GM18499 (cell line): Measurements from ENCODE around the gene CDYL.
"Not testable (repeated sequence)": the region's sequence is repeated elsewhere in the genome, so short reads cannot be mapped to it uniquely, and the experiment has no call there.

Source experiments
- ATAC-seq: cut with Tn5 transposase; IDR thresholded peaks from one replicate; pipeline ENCODE4 v1.9.1; 2021; ENCODE audit warnings: moderate number of reproducible peaks; ENCODE audit not compliant: insufficient read depth, unreplicated experiment

The CDYL gene

DNA sequence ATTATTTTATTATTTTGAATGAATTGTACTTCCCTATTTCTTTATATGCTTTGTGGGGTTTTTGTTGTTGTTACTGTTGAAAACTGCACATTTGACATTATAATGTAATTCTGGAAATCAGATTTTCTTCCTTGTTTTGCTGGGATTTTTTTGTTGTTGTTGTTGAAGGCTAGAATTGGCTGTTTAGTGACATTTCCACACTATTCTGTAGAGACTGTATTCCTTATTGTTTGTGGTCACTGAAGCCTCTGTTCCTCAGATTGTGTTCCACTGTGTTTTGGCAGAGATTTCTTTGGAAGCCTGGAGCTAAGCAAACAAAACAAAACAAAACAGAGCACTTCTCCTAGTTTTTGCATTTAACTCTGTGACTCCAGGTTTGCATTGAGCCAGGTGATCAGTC is 52.9 kb downstream of the CDYL start:
- no peak for ATAC-seq

DNA sequence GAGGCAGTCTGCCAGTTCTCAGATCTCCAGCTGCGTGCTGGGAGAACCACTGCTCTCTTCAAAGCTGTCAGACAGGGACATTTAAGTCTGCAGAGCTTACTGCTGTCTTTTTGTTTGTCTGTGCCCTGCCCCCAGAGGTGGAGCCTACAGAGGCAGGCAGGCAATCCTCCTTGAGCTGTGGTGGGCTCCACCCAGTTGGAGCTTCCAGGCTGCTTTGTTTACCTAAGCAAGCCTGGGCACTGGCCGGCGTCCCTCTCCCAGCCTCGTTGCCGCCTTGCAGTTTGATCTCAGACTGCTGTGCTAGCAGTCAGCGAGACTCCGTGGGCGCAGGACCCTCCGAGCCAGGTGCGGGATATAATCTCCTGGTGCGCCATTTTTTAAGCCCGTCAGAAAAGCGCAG is 59.3 kb downstream of the CDYL start:
- ATAC-seq, result not testable (repeated sequence)

DNA sequence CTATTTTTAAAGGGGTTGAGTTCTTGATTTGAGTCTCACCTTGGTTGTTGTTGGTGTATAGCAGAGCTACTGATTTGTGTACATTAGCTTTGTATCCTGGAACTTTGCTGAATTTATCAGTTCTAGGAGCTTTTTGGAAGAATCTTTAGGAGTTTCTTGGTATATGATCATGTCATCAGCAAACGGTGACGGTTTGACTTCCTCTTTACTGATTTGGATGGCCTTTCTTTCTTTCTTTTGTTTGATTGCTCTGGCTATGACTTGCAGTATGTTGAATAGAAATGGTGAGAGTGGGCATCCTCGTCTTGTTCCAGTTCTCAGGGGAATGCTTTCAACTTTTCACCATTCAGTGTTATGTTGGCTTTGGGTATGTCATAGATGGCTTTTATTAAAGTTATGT is 64.0 kb downstream of the CDYL start:
- no peak for ATAC-seq

DNA sequence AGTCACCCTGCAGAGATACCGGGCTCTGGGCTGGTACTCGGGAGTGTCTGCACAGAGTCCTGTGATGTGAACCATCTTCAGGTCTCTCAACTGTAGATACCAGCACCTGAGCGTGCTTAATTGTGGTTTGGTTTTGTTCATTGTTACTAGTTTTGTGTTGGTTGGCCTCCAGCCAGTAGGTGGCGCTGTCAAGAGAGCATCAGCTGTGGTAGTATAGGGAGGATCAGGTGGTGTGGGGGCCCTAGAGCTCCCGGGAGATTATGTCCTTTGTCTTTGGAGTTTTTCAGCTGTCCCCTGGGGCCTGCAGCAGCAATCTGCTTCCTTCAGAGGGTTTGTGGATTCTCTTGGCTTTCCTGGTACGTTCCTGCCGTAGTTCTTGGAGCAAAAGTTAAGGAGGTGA is 67.9 kb downstream of the CDYL start:
- ATAC-seq, result no peak

DNA sequence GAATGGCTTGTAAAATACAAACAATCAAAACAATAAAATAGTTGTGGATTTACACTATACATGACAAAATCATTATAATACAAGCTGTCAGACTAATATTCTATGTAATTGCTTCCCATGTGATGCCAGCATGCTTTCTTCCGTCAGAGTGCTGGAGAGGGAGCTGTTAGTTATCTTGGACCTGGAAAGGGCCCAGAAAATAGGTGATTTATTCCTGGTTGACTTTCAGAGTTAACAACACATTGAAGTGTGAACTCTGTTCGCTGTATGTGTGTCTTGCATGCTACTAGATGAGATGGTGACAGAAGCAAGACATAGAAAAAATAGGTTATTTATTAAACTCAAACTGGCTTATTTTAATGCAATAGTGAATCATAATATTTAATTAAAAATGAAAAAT is 70.2 kb downstream of the CDYL start:
- ATAC-seq, result no peak

DNA sequence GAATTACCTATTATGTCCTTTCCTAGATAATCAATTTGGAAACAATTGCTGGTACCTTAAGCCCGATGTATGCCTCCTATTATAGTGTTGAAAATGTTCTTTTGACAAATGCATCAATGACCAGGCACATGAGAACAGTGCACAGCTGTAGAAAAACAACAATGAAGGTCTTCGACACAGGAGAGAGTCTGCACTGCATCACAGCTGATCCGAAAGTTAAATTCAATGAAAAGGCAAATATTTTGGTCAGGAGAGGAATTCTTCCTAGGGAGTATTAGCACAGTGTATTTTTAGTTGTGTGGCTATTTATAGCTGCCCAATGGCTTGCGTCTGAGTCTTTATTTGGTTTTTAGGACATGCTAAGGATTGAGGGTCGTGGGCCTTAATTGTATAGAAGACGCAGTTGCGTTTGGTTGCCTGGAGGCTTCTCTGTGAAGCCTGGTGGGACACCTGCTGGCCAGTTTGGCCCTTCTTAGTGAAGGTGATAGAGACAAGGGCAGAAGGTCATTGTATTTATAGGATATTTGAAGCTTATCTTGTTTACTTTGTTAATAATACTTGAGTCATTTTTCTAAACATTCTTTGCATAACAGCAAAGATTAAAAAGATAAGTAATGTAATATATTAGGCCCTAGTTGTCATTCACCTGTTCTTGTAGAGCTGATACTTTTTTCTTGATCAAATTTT is 72.3 kb downstream of the CDYL start:
- no peak for ATAC-seq

DNA sequence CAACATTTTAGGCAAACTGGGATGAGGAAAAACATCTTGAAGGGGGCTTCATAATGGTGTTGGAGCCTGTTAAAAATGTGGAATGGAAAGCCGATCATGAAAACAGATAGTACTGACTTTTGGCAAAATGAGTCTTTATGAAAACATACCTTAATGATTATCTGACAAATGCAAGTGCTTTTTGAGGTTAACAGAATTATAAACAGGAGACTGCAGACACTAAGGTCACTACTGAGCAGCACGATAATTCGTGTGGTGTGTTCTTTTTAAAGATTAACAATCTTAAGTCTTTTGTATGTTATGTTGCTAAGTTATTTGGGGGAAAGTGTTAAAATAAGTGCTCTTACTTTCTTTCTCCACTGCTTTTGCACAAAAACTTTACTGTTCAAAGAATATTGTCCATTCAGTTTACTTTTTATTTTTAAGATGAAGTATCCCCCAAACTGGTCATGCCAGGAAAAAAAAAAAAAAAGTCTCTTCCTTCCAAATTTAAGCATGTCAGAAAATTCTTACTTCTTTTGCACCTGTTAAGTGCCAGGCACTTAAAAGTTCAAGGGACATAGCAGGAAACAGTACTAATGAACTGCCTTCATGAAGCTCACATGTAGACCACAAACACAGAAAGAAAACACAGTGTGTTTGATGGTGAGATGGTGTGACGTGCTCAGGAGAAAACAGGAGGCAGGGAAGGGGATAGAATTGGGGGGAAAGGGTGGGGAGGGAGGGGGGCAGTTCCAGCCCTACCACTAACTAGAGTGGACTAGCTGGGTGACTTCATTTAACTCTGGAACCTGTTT is 73.2 kb downstream of the CDYL start:
- no peak for ATAC-seq

DNA sequence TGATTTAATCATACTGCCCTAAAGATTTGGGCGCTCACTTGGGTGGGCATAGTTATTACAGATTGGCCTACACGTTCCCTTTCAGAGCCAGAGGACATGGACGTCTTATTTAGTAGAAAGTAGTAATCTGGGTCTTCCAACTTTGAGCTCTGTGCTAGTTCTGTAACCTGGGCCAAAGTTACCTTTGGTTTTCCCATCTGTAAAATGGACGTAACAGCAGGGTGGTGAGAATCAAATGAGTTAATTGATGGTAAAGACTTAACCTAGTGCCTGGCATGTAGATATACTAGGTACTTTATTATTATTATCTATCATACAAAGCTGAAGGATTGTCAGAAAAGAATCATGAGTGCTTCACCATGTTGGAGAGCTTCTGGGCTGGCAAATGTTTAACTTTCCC is 74.8 kb downstream of the CDYL start:
- no peak for ATAC-seq

DNA sequence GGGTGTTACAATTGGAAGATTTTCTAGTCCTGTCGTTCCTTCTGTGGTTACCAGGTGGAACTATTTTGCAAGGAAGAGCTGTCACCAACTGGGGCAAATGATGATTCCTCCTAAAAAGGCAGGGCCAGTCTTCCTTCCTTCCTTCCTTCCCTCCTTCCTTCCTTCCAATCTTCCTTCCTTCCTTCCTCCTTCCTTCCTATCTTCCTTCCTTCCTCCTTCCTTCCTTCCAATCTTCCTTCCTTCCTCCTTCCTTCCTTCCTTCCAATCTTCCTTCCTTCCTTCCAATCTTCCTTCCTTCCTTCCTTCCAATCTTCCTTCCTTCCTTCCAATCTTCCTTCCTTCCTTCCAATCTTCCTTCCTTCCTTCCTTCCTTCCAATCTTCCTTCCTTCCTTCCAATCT is 76.0 kb downstream of the CDYL start:
- ATAC-seq, result not testable (repeated sequence)

DNA sequence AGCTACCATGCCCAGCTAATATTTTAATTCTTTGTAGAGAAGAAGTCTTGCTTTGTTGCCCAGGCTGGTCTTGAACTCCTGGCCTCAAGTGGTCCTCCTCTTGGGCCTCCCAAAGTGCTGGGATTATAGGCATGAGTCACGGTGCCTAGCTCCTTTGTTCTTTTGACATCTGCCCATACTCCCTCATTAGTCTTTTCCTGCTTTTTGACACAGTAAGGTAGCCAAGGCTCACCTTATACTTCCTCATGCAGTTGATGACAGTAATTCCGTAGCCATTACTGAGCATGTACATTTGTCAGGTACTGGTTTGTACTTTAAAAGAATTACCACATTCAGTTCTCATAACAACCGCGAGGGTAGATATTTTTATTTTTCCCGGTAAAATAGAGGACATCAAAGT is 76.7 kb downstream of the CDYL start:
- no peak for ATAC-seq

DNA sequence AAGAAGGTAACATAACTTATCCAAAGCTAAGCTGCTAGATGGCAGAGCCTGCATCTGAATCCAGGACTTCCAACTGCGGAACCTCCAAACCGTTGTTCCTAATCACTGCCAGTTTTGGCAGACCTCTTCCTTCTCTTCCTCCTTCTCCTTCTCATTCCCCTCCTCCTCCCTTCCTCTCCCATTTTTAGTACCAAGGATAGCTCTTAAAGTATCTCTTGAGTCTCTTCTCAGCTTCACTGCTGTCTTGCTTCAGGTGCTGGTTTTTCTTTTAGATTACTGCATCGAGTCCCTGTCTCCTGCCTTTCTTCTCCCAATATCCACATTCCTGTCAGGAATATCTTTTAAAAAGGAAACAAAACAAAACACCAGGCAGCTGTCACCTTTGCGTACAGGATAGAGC is 77.1 kb downstream of the CDYL start:
- no peak for ATAC-seq

DNA sequence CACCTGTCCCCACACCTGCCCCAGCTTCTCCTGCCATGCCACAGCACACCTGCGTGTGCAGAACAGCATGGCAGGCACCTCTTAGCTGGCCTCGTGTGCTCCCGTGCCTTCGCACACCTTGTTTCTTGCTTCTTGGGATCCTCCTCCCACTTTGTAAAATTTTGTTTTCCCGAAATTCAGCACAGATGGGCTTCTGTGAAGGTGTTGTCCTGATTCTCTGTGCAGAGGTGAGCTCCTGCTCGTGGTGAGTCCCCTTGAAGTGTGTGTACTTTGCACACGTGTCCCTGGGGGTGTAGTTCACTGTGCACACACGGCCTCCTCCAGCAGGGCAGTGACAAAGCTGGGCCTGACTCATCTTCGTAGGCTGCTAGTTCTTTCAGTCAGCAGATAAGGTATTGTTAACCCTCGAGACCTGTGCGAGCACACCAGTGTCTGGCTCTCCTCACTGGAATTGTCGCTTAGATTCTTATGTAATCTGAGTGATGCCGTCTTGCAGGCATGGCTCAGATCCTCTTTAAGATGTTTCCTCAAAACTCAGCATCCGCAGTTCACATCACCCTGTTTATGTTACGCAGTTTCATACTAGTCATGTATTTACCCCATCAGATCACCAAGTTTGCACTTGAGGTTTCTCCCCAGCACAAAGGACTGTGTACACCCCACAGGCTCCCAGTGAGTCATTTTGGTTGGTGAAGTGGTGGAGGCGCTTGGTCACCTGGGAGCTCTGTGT is 77.7 kb downstream of the CDYL start:
- ATAC-seq, result no peak

DNA sequence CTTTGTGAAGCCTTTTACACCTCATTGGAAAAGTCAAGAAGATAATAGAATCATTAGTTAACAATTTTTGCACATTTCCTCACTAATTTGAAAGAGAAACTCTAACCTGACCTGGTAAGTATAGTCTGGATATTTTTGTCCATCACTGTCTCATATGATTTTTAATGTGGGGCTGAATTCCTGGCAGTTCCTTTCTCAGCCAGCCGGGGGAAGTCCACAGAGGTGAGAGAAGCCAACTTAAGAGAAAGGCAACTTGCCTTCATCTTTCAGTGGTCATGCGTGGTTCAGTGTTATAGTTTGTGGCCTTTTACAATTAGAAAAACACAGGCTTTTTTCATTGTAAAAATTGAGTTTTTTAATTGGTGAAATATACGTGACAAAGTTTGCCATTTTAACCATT is 80.6 kb downstream of the CDYL start:
- no peak for ATAC-seq

DNA sequence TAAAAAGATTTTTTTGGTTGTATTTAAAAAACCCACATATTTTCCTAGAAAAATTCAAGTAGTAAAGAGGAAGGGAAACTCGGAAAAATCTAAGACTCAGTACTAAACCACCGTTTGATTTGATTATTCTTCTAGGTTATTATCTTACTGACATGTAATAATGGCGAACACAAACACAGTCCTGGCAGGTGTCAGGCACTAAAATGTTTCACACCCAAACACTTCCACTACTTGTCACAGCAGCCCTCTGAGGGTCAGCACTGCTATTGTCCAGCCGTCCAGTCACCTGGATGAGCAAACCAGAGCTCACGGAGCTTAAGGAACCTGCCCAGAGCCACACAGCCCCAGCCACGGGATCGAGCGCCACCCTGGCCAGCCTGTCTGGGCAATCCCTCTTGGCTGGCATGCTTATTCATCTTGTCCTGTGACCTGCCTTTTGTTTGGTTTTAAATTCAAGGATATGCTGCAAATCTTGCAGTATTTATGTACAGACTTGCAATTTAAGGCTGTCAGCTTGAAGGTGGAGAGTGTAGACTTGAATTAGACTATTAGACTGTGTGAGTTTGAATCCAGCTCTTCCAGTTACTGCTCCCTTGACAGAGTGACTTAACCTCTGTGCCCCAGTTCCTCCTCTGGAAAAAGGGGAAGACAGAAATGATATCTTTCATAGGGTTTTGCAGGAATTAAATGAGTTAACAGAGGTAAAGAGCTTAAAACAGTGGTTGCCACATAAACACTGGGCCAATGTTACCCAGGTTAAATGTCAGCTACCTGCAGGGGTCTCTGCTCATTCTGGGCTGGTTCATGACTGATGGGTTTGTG is 82.2 kb downstream of the CDYL start:
- no peak for ATAC-seq

DNA sequence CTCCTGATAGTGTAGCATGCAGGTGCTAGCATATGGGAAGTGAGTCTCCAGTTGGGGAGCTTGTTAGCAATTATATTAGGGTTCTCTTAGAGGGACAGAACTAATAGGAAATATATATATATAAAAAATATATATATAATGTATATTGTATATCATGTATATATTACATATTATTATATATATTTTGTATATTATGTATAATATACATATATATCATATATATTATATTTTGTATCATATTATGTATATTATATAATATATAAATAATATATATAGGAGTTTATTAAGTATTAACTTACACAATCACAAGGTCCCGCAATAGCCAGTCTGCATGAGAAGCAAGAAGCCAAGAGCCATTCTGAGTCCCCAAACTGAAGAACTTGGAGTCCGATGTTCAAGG is 84.2 kb downstream of the CDYL start:
- ATAC-seq, result no peak

DNA sequence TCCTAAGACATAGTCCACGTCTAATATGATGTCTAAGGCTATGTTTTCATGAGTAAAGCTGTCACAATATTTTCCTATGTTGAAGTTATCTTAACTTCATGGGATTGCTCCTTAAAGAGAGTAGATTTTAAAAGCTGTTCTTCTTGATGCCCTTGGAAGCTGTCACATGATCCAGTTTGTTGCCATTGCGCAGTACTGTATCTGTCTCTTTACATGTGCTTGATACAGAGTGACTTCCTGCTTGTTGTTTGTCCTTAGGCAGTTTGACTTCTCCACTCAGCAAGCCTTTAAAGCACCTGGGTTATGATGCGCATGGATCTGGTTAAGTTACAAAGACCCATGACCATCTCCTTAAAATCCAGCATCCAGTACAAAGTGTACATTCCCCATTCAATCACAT is 85.4 kb downstream of the CDYL start:
- ATAC-seq, result no peak

DNA sequence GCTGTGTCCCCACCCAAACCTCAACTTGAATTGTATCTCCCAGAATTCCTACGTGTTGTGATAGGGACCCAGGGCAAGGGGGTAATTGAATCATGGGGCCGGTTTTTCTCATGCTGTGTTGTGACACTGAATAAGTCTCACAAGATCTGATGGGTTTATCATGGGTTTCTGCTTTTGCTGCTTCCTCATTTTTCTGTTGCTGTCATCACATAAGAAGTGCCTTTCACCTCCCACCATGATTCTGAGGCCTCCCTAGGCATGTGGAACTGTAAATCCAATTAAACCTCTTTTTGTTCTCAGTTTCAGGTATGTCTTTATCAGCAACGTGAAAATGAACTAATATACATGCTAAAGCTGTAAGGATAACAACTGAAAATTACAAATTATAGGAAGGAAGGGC is 88.3 kb downstream of the CDYL start:
- no peak for ATAC-seq

DNA sequence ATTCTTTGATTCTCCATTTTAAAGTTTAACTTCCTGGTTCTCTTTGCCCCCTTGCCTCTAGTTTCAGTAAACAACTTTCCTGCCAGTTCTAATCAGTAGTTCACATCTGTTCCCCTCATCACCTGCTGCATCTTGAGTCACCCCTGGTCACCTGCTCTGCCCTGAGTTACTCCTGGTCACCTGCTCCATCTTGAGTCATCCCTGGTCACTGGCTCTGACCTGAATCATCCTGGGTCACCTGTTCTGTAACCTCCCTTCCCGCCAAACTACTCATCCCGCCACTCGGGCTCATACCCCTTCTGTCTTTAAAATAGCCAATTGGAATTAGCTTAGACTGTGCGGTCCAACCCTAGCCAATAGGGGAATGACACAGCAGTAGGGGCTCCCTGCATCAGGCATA is 88.8 kb downstream of the CDYL start:
- not testable (repeated sequence) for ATAC-seq

DNA sequence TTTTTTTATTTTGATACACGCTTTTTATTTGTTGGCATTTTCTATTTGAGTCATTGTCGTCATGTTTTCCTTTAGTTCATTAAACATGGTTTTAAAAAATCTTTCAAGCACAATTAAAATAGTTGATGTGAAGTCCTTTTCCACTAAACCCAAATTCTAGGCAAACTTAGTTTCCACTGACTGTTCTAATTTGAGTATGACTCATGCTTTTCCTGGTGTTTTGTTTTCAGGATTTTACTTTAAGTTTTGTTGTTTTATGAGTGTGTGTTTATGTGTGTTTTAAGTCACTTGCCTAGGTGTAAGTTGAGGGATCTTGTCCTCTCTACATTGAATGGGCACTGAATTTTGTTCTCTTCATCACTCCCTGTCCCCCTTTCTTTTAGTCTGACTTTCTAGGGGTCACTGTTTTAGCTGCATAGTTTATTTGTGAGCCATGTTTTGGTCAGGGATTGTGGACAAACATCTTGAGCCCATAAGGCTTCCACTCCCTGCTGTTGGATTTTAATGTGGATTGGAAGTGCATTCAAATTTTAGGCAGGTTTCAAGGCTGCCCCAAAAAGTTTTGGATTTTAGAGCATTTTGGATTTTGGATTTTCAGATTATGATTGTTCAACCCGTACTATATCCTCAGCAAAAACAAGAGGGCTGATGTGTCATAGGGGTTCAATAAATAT is 94.8 kb downstream of the CDYL start:
- no peak for ATAC-seq

DNA sequence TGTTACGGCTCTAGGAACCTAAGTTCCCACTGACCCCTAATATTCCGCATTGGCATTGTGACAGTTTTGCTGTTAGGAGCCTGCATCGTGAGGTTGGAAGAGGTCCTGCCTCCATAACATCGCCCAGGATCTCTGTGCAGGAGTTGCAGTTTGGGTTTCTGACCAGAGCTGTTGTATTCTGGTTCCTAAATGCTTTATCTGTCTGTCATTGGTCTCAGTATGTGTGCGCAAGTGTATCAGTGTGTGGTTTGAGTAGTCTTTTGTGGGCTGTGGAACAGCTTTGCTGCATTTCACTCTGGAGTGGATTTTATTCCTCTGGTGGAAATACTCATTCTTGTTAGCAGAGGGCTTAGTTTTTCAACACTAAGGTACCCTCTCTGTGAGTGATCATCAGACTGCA is 95.6 kb downstream of the CDYL start:
- ATAC-seq, result no peak
